Stimulated activated CD4-positive, alpha-beta T cell treated with anti-CD3 and anti-CD28 coated beads, TNF-alpha, amount 100 ng/mL, for 1 hour (primary cell): ENCODE results near the gene ABCC11.
"Not testable (repeated sequence)": the region's sequence is repeated elsewhere in the genome, so short reads cannot be mapped to it uniquely, and the experiment has no call there.

Experiments
- DNase-seq, 3 donors: peaks; one replicate each; pipeline ENCODE4 v3.0.0-alpha.2; 2020; ENCODE audit warnings: low read depth in 3 of 3, low spot score in 1 of 3

Gene ABCC11

GRCh38 chr16:48250520-48251278 lies 3.4 kb upstream of the ABCC11 start:
- DNase-seq = no peak

GRCh38 chr16:48246066-48246465 lies 1.3 kb downstream of the ABCC11 start:
- DNase-seq = no peak

GRCh38 chr16:48244863-48245195 lies 2.5 kb downstream of the ABCC11 start:
- no peak for DNase-seq

GRCh38 chr16:48244080-48244862 lies 3.1 kb downstream of the ABCC11 start, which contains the start of gene LONP2:
Gene LONP2, plus strand, starts transcription at chr16:48244300. Its CDS starts 89 bp downstream, at chr16:48244389.
- peak; percentile 64 to 95 (median 79) for DNase-seq

GRCh38 chr16:48240147-48240546 lies 7.2 kb downstream of the ABCC11 start:
- DNase-seq = not testable (repeated sequence)

GRCh38 chr16:48236286-48236685 lies 11.1 kb downstream of the ABCC11 start:
- no peak for DNase-seq

- no peak for DNase-seq
Observed at GRCh38 chr16:48235556-48236136, 11.7 kb downstream of the ABCC11 start.

- DNase-seq = no peak
Observed at GRCh38 chr16:48235058-48235555, 12.2 kb downstream of the ABCC11 start.

- no peak for DNase-seq
Observed at GRCh38 chr16:48234630-48235029, 12.7 kb downstream of the ABCC11 start.

GRCh38 chr16:48232493-48233040 lies 14.8 kb downstream of the ABCC11 start:
- DNase-seq = no peak

- DNase-seq = no peak
Observed at GRCh38 chr16:48231727-48232492, 15.4 kb downstream of the ABCC11 start.

- no peak for DNase-seq
Observed at GRCh38 chr16:48225456-48225855, 21.9 kb downstream of the ABCC11 start.

- no peak for DNase-seq
Observed at GRCh38 chr16:48223490-48223889, 23.8 kb downstream of the ABCC11 start.

GRCh38 chr16:48220891-48221290 lies 26.4 kb downstream of the ABCC11 start:
- no peak for DNase-seq

GRCh38 chr16:48218473-48218872 lies 28.9 kb downstream of the ABCC11 start:
- no peak for DNase-seq

GRCh38 chr16:48217708-48218107 lies 29.6 kb downstream of the ABCC11 start:
- no peak for DNase-seq

- no peak for DNase-seq
Observed at GRCh38 chr16:48215738-48216137, 31.6 kb downstream of the ABCC11 start.

GRCh38 chr16:48212033-48212432 lies 35.3 kb downstream of the ABCC11 start:
- no peak for DNase-seq

GRCh38 chr16:48210747-48211146 lies 36.6 kb downstream of the ABCC11 start:
- no peak for DNase-seq

GRCh38 chr16:48206594-48207242 lies 40.6 kb downstream of the ABCC11 start:
- no peak for DNase-seq
